Liver (tissue), 3 donors: ENCODE data around the gene SPEN.
"Not testable (repeated sequence)": the region's sequence is repeated elsewhere in the genome, so short reads cannot be mapped to it uniquely, and the experiment has no call there.

Source experiments
- JUND ChIP-seq, 2 donors: IDR thresholded peaks; 2 replicates each; pipeline ENCODE4 v1.6.1; 2016; ENCODE audit warnings: antibody characterized with exemption in 2 of 2
- RAD21 ChIP-seq, 2 donors: IDR thresholded peaks; 2 replicates each; pipeline ENCODE4 v1.6.1; 2016; ENCODE audit warnings: antibody characterized with exemption in 2 of 2, mild to moderate bottlenecking in 2 of 2
- RXRA ChIP-seq, 2 donors: IDR thresholded peaks; 2 replicates each; pipeline ENCODE4 v1.6.1; 2017 to 2018; ENCODE audit warnings: antibody characterized with exemption in 2 of 2, mild to moderate bottlenecking in 1 of 2
- SP1 ChIP-seq: IDR thresholded peaks from 2 replicates; pipeline ENCODE4 v1.6.1; 2018; ENCODE audit warnings: antibody characterized with exemption, mild to moderate bottlenecking
- TF ChIP-seq, protein P1 (sequence below): fragments of 150-350 bp; IDR thresholded peaks from 2 replicates; pipeline ENCODE4 v1.5.1; 2017; ENCODE audit warnings: improper control_type of control experiment, low read depth, low read length; ENCODE audit not compliant: missing input control
- TF ChIP-seq, protein P2 (sequence below): IDR thresholded peaks from 2 replicates; pipeline ENCODE4 v1.6.1; 2016; ENCODE audit warnings: antibody characterized with exemption
- TF ChIP-seq, protein P3 (sequence below): IDR thresholded peaks from 2 replicates; pipeline ENCODE4 v1.6.1; 2016; ENCODE audit warnings: antibody characterized with exemption
- donor health status: healthy.
- donor health status: healthy.

DNA sequence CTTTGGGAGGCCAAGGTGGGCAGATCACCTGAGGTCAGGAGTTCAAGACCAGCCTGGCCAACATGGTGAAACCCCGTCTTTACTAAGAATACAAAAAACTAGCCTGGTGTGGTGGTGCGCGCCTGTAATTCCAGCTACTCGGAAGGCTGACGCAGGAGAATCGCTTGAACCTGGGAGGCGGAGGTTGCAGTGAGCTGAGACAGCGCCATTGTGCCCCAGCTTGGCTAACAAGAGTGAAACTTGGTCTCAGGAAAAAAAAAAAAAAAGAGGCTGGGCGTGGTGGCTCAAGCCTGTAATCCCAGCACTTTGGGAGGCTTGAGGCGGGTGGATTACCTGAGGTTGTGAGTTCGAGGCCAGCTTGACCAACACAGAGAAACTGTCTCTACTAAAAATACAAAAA, 1.5 kb upstream of the SPEN start:
- not testable (repeated sequence) for TF ChIP-seq SP1; RXRA (IDR thresholded peaks at IDR 0.05); JUND (IDR thresholded peaks at IDR 0.05); RAD21 (IDR thresholded peaks at IDR 0.05)
- TF ChIP-seq, protein P1, sequence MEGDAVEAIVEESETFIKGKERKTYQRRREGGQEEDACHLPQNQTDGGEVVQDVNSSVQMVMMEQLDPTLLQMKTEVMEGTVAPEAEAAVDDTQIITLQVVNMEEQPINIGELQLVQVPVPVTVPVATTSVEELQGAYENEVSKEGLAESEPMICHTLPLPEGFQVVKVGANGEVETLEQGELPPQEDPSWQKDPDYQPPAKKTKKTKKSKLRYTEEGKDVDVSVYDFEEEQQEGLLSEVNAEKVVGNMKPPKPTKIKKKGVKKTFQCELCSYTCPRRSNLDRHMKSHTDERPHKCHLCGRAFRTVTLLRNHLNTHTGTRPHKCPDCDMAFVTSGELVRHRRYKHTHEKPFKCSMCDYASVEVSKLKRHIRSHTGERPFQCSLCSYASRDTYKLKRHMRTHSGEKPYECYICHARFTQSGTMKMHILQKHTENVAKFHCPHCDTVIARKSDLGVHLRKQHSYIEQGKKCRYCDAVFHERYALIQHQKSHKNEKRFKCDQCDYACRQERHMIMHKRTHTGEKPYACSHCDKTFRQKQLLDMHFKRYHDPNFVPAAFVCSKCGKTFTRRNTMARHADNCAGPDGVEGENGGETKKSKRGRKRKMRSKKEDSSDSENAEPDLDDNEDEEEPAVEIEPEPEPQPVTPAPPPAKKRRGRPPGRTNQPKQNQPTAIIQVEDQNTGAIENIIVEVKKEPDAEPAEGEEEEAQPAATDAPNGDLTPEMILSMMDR, result not testable (repeated sequence)
- TF ChIP-seq, protein P2, sequence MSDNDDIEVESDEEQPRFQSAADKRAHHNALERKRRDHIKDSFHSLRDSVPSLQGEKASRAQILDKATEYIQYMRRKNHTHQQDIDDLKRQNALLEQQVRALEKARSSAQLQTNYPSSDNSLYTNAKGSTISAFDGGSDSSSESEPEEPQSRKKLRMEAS, result not testable (repeated sequence)
- TF ChIP-seq, protein P3, sequence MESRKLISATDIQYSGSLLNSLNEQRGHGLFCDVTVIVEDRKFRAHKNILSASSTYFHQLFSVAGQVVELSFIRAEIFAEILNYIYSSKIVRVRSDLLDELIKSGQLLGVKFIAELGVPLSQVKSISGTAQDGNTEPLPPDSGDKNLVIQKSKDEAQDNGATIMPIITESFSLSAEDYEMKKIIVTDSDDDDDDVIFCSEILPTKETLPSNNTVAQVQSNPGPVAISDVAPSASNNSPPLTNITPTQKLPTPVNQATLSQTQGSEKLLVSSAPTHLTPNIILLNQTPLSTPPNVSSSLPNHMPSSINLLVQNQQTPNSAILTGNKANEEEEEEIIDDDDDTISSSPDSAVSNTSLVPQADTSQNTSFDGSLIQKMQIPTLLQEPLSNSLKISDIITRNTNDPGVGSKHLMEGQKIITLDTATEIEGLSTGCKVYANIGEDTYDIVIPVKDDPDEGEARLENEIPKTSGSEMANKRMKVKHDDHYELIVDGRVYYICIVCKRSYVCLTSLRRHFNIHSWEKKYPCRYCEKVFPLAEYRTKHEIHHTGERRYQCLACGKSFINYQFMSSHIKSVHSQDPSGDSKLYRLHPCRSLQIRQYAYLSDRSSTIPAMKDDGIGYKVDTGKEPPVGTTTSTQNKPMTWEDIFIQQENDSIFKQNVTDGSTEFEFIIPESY, result not testable (repeated sequence)
